NOMO-1 treated with DMSO at 0.1 percent for 48 hours (cell line): Measurements from ENCODE around the gene FGD4.

Experiments used
- DNase-seq: peaks from one replicate; lab custom pipeline; 2025; ENCODE audit not compliant: unreplicated experiment; lab: John Stamatoyannopoulos, UW

FGD4 gene

DNA sequence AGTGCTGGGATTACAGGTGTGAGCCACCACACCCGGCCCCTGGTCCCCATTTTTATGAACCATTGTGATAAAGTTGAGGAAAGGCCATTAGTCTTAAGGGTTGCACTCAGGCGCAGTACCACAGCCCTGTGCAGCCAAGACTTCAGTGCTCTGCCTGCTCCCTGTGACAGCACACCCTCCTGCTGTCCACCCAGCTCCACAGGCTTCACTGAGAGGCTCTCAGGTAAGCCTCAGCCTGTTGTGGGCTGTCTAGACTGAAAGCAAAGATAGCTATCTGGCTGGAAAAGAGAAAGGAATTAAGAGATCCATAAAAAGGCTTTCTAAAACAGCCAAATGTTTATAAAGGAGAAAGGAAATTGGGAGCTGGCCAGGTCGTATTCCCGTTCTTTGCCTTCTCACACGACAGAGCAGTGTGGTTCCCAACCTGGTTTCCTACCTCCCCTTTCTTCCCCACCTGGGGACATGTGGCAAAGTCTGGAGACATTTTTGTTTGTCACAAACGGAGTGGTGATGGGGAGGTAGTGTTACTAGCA lies 260.6 kb downstream of the FGD4 start:
- DNase-seq: no peak

GRCh38 chr12:32661706-32662105 lies 262.3 kb downstream of the FGD4 start:
- no peak for DNase-seq

DNA sequence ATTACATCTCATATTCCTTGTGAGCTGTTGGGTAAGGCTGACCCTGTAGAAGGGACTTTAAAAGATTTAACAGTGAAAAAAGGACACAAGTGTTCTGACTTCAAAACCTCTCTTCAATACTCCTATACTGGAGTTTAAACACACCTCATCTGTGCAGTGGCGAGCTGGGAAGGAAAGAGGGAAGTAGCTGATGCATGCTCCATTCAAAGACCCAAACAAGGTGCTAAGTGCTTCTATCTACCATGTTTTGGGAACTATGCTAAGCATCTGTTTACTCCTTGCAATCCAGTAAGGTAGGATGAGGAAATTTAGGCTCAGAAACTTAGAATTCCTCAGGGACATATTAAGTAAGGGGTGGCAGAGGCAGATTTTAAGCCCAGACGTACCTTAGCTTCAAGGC lies 263.3 kb downstream of the FGD4 start:
- no peak for DNase-seq

DNA sequence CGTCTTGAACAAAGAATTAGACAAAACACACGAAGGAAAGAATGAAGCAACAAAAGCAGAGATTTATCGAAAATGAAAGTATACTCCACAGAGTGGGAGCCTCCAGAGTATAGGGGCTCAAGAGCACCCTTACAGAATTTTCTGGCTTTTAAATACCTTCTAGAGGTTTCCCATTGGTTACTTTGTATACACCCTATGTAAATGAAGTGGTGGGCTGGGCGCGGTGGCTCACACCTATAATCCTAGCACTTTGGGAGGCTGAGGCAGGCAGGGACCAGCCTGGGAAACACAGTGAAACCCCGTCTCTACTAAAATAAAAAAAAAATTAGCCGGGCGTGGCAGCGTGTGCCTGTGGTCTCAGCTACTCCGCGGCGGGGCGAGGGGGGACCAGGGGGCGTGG lies 266.7 kb downstream of the FGD4 start:
- DNase-seq: no peak

DNA sequence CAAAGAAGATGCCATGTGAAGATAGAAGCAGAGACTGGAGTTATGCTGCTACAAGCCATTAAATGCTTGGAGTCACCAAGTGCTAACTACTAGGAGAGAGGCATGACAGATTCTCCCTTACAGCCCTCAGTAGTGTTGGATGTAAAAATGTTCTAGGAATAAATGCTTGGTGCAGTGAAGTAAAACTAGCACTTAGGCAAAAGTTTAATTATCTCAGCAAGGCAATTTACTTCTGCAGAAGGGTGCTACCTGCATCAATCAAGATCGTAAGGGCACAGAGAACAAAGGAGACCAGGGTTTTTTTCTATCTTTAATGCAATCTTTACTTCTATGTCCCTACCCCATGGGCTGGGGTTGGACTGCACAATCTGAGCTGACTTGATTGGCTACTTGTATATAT lies 270.2 kb downstream of the FGD4 start:
- DNase-seq: no peak

DNA sequence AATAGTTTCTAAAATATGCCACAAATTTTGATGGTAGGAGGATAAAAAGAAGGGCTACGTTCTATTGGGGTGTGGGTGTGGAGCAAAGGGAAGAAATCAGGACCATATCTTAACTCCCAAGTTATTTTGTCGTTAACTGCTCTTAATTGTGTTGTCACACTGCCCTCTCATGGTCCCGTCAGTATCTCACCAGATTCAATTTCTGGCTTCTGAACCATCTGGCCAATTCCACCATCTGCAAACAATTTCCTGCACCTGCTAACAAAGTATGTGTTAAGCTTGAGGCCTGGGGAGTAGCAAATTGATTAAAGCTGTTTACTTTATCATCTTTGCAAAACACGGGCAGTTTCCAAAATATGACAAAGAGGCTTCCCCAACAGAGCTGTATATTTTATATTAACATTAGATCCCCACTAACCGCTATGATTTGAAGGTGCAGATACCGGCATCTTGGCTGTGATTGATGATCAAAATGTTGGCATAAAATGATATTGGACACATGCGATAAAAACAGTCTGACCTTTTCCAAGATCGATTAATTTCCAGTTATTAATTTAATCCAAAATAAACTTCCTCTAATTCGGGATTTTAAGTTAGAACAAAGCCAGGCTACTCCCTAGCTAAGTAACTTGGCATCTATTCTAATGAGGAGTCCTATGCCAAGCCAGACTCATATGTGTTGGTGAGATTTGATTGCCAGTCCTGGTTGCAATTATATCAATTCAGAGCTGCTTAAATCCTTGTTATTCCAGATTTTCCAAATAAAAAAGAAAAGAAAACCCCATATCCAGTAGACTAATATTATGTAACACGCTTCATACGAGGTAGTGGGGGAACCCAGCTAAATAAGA lies 272.8 kb downstream of the FGD4 start:
- DNase-seq: peak; percentile 70

GRCh38 chr12:32679091-32679919 lies 279.9 kb downstream of the FGD4 start, which contains the start of gene DNM1L:
Gene DNM1L (plus strand): TSS chr12:32679301. CDS start chr12:32679364, 63 bp downstream.
- peak; percentile 95 for DNase-seq

DNA sequence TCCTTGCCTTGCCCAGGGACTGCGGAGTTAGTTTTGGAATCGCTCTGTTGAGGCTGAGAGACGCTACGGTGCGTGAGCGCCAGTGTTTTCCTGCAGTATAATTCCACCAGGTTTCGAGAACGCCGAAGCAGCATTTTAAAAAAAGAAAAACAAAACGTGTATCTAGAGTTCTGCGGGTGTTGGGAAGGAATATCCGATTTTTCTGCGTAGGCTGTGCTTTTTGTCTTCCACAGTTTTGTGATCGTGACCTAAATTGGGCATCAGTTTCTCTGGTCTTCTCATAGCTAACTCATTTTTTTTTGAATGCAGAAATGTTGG lies 280.5 kb downstream of the FGD4 start:
- DNase-seq: no peak

DNA sequence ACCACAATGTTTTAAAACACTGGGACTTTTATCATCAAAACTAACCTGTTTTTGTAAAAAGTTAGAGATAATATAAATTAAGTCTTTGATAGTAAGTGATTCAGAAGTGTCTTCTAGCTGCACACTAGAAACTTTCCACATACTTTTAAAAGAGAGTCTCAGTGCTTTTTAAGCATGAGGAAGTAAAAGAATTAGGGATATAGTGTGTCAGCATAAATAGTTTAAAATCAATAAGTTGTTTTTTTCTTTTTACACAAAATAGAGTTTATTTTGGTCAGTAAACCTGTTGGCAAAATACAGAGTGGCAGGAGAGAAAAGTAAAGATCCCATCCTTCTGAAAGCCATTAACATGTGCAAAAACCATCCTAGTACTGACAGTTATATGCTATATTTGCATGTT lies 281.4 kb downstream of the FGD4 start:
- no peak for DNase-seq

DNA sequence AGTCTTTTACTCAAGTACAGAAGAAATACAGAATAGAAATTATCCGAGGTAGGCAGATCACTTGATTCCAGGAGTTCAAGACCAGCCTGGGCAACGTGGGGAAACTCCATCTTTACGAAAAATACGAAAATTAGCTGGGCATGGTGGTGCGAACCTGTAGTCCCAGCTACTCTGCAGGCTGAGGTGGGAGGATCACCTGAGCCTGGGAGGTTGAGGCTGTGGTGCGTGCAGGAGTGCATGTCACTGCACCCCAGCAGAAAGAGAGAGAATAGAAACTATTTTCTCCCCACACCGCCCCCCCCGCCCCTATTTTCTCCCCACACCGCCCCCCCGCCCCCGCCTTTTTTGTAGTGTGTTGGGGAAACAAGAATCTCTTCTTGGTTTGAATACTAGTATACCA lies 281.9 kb downstream of the FGD4 start:
- DNase-seq: no peak

GRCh38 chr12:32686340-32686739 lies 287.0 kb downstream of the FGD4 start:
- no peak for DNase-seq

- DNase-seq: no peak
These were observed 289.4 kb downstream of the FGD4 start for GRCh38 chr12:32688786-32689185.

DNA sequence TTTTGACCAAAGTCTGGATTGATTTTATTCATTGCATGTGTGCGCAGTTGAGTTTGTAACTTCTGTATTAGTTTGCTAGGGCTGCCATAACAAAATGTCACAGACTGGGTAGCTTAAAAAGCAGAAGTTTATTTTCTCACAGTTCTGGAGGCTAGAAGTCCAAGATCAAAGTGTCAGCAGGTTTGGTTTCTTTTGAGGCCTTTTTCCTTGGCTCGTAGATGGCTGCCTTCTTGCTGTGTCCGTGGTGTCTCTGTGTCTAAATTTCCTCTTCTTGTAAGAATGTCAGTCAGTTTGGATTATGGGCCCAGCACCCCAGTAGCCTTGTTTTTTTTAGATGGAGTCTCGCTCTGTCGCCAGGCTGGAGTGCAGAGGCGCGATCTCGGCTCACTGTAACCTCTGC lies 291.6 kb downstream of the FGD4 start:
- DNase-seq: no peak

- DNase-seq: no peak
These were observed 293.0 kb downstream of the FGD4 start for GRCh38 chr12:32692358-32692757.

- DNase-seq: no peak
These were observed 293.7 kb downstream of the FGD4 start for GRCh38 chr12:32693036-32693435.
